Dedifferentiated amniotic fluid mesenchymal stem cell (primary cell): Measurements from ENCODE around the gene SLC5A9.
"Not testable (repeated sequence)": the region's sequence is repeated elsewhere in the genome, so short reads cannot be mapped to it uniquely, and the experiment has no call there.

Experiments used
- DNase-seq: peaks from one replicate; pipeline ENCODE4 v3.0.0-alpha.2; 2016; ENCODE audit errors: extremely low spot score

The SLC5A9 gene

GRCh38 chr1:48242141-48242736, 19.7 kb downstream of the SLC5A9 start:
- DNase-seq, result no peak

GRCh38 chr1:48245106-48245505, 22.6 kb downstream of the SLC5A9 start:
- no peak for DNase-seq

GRCh38 chr1:48246727-48247126, 24.2 kb downstream of the SLC5A9 start:
- DNase-seq, result no peak

- DNase-seq, result no peak
Measured at GRCh38 chr1:48248356-48248755, 25.8 kb downstream of the SLC5A9 start.

DNA sequence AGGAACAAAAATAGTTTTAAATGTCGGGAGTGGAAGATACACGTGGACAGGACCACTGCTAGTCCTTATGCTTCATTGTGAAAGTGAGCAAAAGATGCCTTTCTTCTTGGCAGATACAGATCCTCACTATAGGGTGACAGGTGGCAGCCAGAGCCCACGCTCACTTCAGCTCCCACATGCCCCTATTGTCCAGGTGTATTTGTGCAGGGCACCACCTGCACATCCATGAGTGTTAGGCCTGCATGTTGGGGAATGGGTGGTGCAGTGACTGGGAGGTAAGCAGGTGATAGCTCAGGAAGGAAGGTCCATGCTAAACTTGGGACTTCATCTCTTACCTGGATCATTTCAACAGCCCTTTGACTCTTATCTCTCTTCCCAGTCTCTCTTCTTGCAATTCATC, 27.4 kb downstream of the SLC5A9 start:
- no peak for DNase-seq

GRCh38 chr1:48250572-48250971, 28.1 kb downstream of the SLC5A9 start:
- DNase-seq, result no peak

GRCh38 chr1:48251323-48251722, 28.8 kb downstream of the SLC5A9 start:
- no peak for DNase-seq

DNA sequence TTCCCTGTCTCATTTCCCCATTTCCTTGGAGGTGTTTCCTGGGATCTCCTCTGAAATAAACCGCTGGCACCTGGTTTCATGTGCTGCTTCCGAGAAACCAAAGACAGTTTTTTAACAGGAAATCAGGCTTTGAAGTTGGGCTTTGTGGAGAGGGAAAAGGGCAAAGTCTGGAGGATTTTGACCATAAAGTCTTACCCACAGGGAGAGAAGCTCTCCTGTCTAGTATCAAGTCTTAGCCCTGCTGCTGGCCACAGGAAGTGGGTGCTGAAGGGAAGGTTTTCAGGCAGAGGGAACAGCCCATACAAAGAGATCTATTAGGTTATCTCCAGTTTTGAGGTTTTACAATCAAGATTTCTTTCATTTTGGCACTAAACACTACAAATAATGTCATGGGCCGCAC, 29.3 kb downstream of the SLC5A9 start:
- no peak for DNase-seq

- no peak for DNase-seq
Measured at GRCh38 chr1:48254254-48254653, 31.7 kb downstream of the SLC5A9 start.

DNA sequence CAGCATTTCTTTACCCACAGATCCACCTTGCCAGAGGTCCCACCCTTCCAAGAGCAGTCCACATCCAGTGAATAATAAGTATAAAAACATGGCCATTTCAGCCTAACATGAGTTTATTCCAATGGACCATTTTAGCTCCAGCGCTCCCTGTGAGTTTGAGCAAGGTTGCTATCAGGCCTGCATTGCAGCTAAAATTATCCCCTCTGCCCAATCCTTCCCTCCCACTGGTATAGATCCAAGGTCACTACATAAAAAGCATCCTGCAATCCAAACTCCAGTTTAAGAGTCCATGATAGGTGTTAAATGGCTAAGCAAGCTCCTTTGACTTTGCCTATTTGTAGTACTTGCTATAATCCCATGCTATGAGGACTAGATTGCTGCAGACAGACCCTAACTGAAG, 35.6 kb downstream of the SLC5A9 start:
- DNase-seq, result no peak

- DNase-seq, result no peak
Measured at GRCh38 chr1:48261881-48262400, 39.4 kb downstream of the SLC5A9 start.

DNA sequence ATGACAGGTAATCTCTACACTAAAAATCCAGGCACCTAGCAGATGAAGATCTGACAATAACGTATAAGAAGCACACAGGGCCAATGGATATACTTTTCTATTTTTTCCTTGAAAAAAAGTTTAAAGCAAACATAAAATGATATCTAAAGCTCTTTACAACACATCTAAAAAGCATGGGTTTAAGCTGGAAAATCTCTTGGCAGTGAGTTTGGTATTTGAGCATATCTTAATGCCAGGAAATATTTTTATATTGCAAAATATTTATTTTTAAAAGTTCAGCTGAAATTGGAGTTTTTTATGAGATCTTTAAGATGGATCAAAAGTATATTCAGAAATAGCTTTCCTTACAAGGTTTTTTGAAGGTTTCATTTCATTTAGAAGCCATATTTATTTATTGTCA, 40.5 kb downstream of the SLC5A9 start:
- peak; percentile 55 for DNase-seq

DNA sequence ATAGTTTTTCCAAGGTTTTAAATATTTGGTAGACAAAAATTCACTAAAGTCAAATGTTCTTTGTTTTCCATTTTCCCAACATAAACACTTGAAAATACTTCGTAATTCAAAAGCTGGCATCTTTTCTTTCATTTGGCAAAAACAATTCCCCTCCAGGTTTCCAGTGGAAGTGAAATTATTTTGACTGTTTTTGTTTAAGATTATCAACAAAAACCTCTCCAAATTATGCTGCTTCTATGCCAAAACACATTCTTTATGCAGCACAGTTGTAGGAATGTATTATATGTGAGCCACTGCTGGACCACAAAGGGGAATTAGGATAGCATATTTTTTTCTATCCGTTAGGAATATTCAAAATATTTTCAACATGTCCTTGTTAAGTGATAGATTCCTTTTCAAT, 44.1 kb downstream of the SLC5A9 start:
- peak; percentile 49 for DNase-seq

- DNase-seq, result not testable (repeated sequence)
Measured at GRCh38 chr1:48277437-48277836, 54.9 kb downstream of the SLC5A9 start.

- DNase-seq, result not testable (repeated sequence)
Measured at GRCh38 chr1:48282329-48282728, 59.8 kb downstream of the SLC5A9 start.

- DNase-seq, result not testable (repeated sequence)
Measured at GRCh38 chr1:48284696-48285420, 62.3 kb downstream of the SLC5A9 start.

DNA sequence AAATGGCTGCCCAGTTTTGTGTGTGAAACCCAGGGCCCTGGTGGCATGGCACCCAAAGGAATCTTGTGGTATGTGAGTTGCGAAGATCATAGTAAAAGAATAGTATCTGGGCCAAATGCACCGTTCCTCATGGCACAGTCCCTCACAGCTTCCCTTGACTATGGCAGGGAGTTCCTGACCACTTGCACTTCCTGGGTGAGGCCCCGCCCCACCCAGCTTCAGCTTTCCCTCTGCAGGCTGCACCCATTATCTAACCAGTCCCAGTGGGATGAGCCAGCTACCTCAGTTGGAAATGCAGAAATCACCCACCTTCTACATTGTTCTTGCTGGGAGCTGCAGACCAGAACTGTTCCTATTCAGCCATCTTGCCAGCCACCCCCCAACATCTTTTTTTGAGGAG, 63.0 kb downstream of the SLC5A9 start:
- DNase-seq, result no peak

DNA sequence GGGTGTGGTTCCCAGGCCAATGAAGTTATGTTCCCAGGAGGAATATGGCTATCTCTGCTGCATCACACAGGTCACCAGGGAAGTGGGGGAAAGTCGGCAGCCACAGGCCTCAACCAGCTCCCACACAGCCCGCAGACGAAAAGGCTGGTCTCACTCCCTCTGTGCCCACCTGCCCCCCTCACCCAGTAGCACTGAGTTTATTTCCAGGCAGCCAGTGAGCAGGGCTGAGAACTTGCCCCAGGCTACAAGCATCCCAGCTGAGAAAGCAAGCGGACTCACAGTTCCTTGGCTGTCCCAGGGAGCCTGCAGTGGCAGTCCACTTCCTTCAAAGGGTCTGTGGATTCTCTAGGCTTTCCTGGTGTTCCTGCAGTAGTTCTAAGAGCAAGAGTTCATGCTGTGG, 68.9 kb downstream of the SLC5A9 start:
- DNase-seq, result no peak

DNA sequence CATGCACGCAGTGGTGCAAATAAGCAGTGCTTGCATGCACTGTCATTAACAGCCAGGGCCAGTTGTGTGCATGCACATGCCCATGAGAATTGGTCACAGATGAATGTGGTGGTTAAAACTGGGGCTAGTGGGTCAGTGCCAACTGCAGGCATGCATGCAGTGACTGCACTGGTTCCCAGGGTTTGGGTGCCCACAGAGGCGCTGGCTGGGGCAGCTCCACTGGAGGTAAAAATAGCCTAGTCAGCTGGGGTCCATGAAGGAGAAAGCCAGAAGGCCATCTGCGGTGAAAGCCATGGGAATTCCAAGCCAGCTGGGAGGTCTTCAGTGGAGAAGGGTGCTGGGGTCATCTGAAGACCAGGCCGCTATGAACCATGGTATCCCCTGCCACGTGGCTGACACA, 70.2 kb downstream of the SLC5A9 start:
- DNase-seq, result no peak

DNA sequence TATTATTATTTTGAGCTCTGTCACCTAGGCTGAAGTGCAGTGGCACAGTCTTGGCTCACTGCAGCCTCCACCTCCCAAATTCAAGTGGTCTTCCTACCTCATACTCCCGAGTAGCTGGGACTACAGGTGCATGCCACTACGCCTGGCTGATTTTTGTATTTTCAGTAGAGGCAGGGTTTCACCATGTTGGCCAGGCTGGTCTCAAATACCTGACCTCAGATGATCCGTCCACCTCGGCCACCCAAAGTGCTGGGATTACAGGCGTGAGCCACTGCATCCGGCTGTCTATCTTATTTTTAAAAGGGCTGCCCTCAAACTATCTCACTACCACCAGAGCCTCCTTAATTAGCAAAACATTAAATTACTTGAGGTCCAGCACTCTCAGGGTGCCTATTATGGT, 71.6 kb downstream of the SLC5A9 start:
- not testable (repeated sequence) for DNase-seq

DNA sequence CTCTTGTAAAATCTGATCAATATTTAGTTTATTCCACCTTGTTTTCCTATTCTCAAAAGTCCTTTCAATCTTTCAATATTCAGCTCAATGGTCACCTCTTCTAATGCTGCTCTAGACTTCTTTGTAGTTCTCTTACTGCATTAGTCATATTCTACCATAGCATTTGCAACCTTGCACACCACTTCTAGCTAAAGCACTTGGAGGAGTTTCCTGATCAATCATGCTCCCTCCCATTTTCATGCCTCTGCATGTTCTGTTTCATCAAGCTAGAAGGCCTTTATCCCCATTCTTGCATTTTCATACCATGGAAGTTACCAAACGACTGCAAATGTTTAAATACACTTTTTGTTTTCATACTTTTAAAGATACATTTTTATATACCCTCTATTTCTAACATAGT, 72.1 kb downstream of the SLC5A9 start:
- no peak for DNase-seq
